Effector CD8-positive, alpha-beta T cell (primary cell): ENCODE data around the gene GATD1.

Experiments used
- DNase-seq: peaks from one replicate; lab custom pipeline; 2025; lab: John Stamatoyannopoulos, UW
- total RNA-seq, 4 experiments: gene quantifications; one replicate each; lab custom pipeline; 2026; lab: John Stamatoyannopoulos, UW

GATD1 gene
- total RNA-seq = 40.7 to 99.5 (median 62.4) reads per million in 4 experiments

DNA sequence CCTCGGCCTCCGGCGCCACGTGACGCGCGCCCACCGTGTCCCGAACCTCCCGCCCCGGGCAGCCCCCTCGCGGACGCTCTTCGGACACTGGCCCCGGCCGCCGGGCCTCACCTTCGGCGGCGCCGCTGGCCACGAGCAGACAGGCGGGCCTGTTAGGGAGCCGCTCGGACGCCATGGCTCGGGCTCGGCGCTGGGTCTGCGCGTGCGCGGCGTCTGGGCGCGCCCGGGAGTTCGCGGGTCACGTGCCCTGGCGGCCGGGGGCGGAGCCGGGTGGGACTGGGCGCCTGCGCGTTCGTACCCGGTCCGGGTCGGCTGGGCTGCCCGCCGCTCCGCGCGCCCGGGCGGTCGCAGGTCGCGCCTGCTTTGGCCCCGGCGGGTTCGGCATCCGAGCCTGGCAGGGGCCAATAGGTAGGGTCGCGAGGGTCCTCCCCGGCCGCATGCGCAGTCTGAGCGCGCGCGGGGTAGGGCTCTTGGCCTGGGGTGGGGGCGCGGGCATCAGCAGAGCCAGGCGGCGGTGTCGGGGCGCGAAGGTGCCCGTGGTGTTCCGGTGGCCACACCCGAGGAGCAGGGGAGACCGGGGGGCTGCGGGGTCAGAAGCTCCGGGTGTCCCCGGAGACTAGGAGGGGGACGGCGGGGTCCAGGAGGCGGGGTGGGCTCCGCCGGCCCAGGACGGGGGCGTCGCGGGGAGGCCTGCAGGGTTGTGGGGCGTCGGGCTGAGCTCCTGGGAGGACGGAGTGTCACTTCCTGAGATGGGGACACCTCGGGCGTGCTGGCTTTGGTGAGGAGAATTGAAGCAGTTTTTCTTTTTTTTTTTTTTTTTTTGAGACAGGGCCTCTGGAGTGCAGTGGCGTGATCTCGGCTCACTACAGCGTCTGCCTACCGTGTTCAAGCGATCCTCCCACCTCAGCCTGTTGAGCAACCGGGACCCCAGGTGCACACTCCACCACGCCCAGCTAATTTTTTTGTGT lies at the start of gene GATD1:
TSS of gene GATD1 (minus strand) at position 200 of the 968 bp plus-strand sequence. CDS start at position 175, 25 bp downstream.
- peak; percentile 87 for DNase-seq

DNA sequence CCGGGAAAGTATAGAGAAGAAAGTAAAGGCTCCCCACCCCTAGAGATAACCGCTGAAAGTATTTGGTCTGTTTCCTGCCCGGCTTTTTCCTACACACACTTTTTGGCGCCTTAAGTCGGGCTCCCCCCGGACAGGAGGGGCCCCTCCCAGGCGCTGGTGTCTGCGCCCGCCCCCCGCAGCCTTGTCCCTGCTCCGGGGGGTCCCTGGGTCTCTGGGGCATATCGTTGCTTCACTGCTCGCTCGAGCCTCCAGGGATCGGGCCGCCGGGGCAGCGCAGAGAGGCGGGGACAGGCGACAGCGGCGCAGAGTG lies 49.5 kb upstream of the GATD1 start:
- no peak for DNase-seq

DNA sequence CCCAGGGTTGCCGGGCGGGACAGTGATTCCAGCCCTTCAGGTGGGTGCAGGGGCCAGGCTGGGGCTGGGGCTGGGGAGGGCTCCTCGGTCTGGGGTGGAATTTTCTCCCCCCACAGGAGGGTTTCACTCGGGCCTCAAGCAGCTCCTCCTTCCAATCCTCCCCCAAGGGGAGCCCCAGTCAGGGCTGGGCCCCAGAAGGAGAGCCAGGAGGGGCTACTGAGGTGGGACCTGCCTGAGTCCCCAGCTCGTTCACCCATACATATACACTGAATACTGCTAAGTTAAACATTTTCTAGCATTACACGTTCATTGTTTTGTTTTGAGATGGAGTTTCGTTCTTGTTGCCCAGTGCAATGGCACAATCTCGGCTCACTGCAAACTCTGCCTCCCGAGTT lies 48.9 kb upstream of the GATD1 start:
- no peak for DNase-seq

DNA sequence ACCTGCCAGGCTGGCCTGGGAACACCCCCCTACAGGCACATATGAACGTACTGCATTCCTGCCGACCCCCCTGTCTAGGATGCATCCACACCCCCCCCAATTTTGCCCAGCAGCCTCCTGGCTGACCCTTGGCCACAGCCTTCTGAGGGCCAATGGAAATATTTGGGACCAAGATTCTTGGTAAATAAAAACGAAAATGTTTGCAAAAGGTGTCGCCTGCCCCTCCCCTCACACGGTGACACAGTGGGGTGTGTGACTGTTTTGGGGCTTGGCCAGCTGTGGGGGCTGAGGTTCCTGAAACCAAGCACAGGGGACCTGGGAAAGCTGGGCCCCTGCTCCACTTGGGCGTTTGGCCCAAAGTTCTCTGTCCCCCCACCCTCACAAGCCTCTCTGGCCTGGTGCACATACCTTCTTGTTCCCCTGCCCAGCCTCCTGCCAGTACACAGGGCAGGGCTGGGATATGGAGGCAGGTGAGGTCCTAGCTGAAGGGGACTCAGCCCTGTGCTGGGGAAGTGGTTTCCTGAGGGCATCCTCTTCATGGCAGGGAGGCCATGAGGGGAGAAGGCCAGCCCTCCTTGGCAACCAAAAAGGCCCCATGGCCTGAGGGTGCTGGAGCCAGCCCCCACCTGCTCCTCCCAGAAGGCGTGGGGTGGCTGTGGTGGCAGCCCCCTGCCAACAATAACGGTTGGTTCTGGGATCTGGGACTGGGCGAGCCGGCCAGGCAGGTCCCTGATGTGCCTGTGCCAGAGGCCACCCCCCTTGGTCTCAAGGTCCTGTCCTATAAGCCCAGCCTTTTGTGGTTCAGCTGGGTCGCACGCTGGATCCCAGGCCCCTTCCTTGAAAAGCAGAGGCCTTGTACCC lies 48.3 kb upstream of the GATD1 start:
- no peak for DNase-seq

DNA sequence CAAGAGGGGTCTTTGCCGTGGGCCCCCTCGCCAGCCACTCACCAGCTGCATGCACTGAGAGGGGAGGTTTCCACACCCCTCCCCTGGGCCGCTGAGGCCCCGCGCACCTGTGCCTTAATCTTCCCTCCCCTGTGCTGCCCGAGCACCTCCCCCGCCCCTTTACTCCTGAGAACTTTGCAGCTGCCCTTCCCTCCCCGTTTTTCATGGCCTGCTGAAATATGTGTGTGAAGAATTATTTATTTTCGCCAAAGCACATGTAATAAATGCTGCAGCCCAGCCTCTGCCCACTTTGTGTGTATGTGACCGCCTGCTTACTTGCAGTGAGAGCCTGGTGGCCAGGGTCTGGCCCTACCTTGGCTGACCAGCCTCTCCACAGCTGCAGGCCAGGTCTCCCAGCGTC lies 47.7 kb upstream of the GATD1 start:
- no peak for DNase-seq

GRCh38 chr11:824292-824880 lies 47.1 kb upstream of the GATD1 start:
- DNase-seq = no peak

GRCh38 chr11:823441-824291 lies 46.4 kb upstream of the GATD1 start:
- no peak for DNase-seq

DNA sequence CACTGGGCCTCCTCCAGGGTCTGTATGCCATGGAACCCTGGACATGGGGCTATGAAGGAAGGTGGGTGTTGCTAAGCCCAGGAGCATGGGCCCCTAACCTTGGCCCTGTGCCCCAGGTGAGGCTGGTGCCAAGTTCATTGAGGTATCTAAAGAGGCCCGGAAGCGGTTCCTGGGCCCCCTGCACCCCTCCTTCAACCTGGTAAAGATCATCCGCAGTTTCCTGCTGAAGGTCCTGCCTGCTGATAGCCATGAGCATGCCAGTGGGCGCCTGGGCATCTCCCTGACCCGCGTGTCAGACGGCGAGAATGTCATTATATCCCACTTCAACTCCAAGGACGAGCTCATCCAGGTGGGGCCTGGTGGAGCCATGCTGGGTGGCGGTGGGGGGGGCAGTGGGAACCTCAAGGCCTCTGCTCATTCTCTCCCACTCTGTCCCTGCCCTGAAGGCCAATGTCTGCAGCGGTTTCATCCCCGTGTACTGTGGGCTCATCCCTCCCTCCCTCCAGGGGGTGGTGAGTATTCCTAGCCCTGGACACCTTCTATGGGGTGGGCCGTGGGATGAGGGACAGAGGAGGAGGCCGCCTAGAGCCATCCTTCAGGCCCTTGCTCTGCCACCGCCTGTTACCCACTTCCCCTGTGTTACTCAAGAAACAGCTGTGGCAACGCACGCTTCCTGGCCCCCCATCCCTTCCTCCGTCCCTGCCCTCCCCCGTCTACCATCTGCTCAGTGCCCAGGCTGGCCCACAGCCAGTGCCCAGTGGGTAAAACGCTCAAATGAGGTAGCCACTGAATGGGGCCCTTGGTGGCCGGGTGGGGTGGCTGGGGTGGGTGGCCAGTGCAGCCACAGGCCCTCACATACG lies 44.5 kb upstream of the GATD1 start:
- no peak for DNase-seq

- no peak for DNase-seq
Measured at GRCh38 chr11:820655-821511, 43.6 kb upstream of the GATD1 start.

GRCh38 chr11:819943-820649 lies 42.8 kb upstream of the GATD1 start:
- peak; percentile 90 for DNase-seq

- peak; percentile 89 for DNase-seq
Measured at GRCh38 chr11:819129-819931, 42.0 kb upstream of the GATD1 start.

DNA sequence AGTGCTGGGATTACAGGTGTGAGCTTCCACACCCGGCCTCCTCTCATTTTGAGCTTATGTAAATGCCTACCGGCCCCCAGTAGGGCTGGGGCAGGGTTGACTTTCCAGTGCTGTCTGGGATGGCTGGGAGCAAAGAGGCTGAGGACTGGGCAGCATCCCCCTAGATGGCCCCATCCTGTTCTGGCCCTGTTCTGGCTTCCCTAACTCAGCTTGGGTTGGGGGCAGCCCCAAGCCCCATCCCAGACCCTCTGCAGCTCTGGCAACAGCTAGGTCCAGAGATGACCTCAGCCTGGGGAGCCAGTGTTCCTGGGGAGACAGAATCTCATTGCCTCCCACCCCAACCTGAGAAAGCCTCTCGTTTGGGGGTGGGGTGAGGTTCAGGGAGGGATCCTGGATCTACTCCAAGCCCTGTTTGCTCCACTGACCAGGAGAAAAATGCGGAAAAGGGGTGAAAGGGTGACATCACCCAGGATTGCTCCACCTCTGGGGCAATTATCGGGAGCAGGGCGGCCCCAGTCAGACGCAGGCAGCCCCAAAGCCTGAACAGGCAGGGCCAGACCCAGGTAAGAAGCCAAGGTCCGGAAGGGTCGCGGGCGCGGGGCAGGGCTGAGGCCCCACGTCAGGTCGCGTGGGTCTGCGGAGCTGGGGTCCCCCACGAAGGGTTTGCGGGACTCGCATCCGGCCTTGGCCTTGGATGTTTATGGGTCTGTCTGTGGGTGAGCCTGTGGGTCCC lies 41.3 kb upstream of the GATD1 start, which contains the start of gene PNPLA2:
TSS of gene PNPLA2 (plus strand) at position 519 of the 733 bp plus-strand sequence. CDS start 805 bp downstream, outside the sequence.
- no peak for DNase-seq

DNA sequence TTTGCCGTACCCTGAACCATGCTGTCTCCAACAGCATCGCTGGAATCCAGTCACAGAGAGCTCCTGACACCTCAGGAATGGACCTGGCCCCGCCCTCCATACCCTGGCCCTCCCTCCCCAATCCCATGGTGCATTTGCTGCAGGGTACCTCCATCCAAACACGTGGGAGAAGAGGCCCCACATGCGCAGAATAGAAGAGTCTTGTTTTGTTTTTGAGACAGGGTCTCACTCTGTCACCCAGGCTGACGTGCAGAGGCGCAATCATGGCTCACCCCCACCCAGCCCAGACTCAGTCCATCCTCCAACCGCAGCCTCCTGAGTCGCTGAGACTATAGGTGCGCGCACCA lies 39.1 kb upstream of the GATD1 start:
- no peak for DNase-seq

DNA sequence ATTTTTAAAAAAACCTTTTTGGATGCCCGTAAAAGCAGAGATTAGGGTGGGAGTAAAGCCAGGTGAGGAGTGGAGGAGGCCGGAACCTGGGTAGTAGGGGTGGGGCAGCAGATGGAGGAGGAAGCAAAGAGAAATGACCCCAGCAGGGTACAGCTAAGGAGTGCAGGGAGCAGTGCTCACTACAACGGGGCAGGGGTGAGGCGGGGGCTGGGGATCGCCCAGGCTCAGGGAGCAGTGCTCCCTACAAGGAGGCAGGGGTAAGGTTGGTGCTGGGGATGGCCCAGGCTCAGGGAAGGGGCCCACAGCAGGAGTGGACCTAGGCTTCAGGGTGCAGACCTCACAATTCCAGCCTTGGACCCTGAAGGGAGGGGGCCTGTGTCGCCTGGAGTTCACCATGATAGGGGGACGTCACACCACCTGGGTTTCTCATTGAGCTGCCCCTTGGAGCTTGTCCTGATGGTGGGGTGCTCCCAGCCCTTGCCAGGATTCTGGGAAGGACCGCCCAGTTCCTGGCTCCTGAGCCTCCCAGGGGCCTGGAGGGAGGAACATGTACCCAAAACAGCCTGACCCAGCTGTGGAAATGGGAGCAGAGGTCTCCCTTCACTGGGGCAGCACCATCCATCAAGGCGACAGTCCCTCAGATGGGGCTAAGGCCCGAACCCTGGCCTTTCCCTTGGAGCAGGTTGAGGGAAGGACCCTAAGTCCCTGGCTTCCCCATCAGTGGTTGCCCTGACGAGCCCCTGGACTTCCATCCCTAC lies 38.6 kb upstream of the GATD1 start:
- DNase-seq = no peak

- no peak for DNase-seq
Measured at GRCh38 chr11:813456-814096, 36.3 kb upstream of the GATD1 start.

DNA sequence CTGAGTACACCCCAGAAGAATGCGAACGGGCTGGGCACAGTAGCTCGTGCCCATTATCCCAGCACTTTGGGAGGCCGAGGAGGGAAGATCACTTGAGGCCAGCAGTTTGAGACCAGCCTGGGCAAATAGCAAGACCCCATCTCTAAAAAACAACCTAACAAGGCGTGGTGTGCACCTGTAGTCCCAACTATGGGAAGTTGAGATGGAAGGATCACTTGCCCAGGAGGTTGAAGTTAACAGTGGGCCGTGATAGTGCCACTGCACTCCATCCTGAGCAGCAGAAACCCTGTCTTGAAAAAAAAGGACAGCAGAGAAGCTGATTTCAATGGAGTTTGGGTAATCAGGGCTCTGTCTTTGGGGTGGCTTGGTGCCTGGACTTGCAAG lies 35.8 kb upstream of the GATD1 start:
- no peak for DNase-seq
